GM13977 (cell line): Measurements from ENCODE around the gene CDH13.

Source experiments
- DNase-seq: peaks from one replicate; pipeline ENCODE4 v3.0.0; 2012; ENCODE audit warnings: low spot score
- CTCF ChIP-seq: IDR thresholded peaks from 2 replicates; pipeline ENCODE4 v1.5.1; 2012; ENCODE audit warnings: mild to moderate bottlenecking, control low read depth; ENCODE audit not compliant: insufficient read depth; ENCODE audit errors: extremely low read depth, missing control alignments
- in situ Hi-C: fragments of 300-500 bp; cut with MboI; formaldehyde crosslinking; loops from one replicate; pipeline ENCODE4 v1.12.0; 2022; ENCODE audit warnings: low sequenced_read_pairs, low pct_unique_long_range_greater_than_20kb, mixed read lengths, inconsistent platforms; ENCODE audit not compliant: unreplicated experiment

CDH13 gene

DNA sequence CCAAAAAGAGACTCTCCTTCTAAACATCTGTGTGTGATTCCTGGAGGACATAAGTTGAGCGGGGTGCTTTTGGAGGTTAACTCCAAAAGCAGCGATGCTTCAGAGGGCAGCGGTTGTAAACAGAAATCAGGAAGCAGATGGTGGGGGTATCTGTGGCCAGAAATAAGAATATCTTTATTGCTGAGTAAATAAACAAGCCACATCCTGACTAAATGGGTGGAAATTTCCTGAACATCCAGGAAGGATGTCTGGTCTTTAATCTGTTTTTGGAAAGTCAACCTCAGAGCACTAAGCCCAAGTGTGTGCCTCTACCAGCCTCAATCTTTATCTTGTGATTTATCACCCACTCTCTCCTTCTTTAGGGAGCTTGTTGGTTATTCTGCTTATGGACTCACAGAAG is 123.3 kb downstream of the CDH13 start:
- in situ Hi-C loops: no loop called here
- no peak for DNase-seq
- no peak for TF ChIP-seq CTCF

GRCh38 chr16:82751020-82751419 is 124.3 kb downstream of the CDH13 start:
- DNase-seq: no peak
- in situ Hi-C loops: no loop called here

DNA sequence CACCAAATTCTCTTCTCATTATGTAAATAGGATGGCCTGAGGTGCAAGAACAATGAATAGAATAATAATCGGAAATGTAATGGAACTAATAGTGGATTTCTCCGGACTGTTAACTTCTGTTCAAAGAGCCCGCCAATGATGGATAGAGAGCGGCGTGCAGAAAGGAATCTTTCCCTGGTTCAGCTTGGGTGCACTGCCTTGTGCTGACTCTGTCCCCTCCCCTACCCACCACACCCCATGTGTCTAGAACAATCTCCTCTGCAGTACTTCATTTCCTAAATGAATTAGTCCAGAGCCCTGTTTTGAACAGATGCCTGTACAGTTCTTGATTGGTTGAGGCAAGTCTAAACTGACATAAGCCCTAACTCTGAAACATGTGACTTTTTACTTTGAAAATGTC is 125.4 kb downstream of the CDH13 start:
- in situ Hi-C loops: no loop called here
- no peak for TF ChIP-seq CTCF
- DNase-seq: no peak

More at GRCh38 chr16:82751020-82751419, 124.3 kb downstream of the CDH13 start:
- TF ChIP-seq CTCF: no peak

- in situ Hi-C loops: no loop called here
- DNase-seq: no peak
- no peak for TF ChIP-seq CTCF
Observed at GRCh38 chr16:82753821-82754220, 127.1 kb downstream of the CDH13 start.

DNA sequence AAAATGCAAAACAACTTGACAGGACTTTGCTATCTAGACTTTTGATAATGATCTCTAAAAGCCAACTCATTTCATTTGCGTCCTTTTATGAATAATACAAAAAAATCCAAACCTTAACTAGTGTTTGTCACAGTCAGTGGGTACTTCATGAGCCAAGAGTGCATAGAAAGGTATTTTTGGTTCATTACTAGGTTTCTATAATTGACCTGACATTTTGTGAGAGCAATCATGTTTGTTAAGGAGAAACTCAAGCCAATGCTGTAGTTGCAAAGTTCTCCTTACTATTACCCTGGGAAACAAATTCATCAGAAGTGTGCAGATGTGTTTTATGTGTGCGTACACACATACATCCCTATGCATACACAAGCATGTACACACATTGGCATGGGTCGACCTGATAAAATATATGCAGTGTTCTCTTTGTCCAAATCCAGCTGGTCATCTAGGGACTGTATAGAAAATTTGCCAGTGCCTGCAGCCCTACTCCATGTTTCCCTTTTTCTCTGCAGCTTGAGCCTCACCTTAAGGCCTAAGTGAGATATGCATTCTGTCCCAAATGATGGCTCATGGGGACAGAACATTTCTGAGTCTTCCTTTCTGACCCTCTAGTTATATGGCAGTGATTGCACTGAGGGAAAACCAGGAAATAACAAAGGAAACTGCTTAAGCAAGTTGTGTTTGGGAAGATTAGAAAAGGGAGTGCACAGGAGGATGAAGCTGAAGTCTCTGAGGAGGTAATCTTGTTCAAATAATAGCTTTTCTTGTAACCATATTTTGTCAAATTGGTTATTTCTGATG is 128.1 kb downstream of the CDH13 start:
- DNase-seq: no peak
- TF ChIP-seq CTCF: no peak
- in situ Hi-C loops: no loop called here

GRCh38 chr16:82755570-82756282 is 129.0 kb downstream of the CDH13 start:
- TF ChIP-seq CTCF: no peak
- DNase-seq: no peak
- in situ Hi-C loops: no loop called here
